HUES48 (cell line): Measurements from ENCODE around the gene GRIK1.

Experiments
- H3K27ac ChIP-seq: one replicate; pipeline ENCODE4 v1.7.0; 2013; ENCODE audit warnings: low read depth, low read length, inconsistent platforms
- H3K27me3 ChIP-seq: 2 replicates; pipeline ENCODE4 v1.6.1; 2013; ENCODE audit warnings: mild to moderate bottlenecking, low read length; ENCODE audit not compliant: control insufficient read depth, insufficient read depth
- H3K36me3 ChIP-seq: 2 replicates; pipeline ENCODE4 v1.6.1; 2013; ENCODE audit warnings: low read length; ENCODE audit not compliant: control insufficient read depth, insufficient read depth
- H3K4me1 ChIP-seq: 2 replicates; pipeline ENCODE4 v1.6.1; 2013; ENCODE audit warnings: mild to moderate bottlenecking, low read length; ENCODE audit not compliant: control insufficient read depth, insufficient read depth
- H3K4me3 ChIP-seq: 2 replicates; pipeline ENCODE4 v1.5.1; 2013; ENCODE audit warnings: mild to moderate bottlenecking, low read depth, low read length
- H3K9ac ChIP-seq: 2 replicates; pipeline ENCODE4 v1.6.1; 2013; ENCODE audit warnings: mild to moderate bottlenecking, low read depth, low read length, moderate library complexity
- H3K9me3 ChIP-seq: 2 replicates; pipeline ENCODE4 v1.6.1; 2013; ENCODE audit warnings: low read length; ENCODE audit not compliant: control insufficient read depth, insufficient read depth

The GRIK1 gene

GRCh38 chr21:29721221-29721620 is 218.6 kb downstream of the GRIK1 start:
- H3K36me3 ChIP-seq = no peaks in the 10 kb centered on the region
- no peaks in the 10 kb centered on the region for H3K27me3 ChIP-seq
- no peak overlapping the region for H3K4me3 ChIP-seq
- peaks cover 23% of the 10 kb centered on the region for H3K4me1 ChIP-seq
- H3K9me3 ChIP-seq = peaks cover 11% of the 10 kb centered on the region
- H3K27ac ChIP-seq = peak overlapping the region; percentile 68
- no peak overlapping the region for H3K9ac ChIP-seq

DNA sequence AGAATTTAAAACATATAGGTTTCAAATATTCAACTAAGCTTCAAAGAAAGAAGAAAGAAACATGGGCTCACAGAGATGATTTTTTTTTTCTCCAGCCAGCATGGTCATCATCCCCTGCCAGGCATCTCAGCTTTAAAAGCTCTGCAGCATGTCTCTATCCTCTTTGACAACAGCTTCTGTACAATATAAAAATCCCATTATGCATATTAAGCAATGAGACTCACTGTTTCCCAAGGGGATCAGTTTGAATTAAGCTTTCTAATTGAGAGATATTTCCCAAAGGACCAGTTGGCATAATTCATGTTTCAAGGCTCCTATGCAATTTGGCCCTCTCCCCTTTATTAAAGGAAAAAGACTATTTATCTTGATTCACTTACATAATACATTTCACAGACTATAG is 220.3 kb downstream of the GRIK1 start:
- H3K4me1 ChIP-seq = peaks cover 21% of the 10 kb centered on the region
- H3K4me3 ChIP-seq = no peak overlapping the region
- no peaks in the 10 kb centered on the region for H3K36me3 ChIP-seq
- no peaks in the 10 kb centered on the region for H3K27me3 ChIP-seq
- H3K9ac ChIP-seq = no peak overlapping the region
- H3K9me3 ChIP-seq = peaks cover 13% of the 10 kb centered on the region
- no peak overlapping the region for H3K27ac ChIP-seq

GRCh38 chr21:29718081-29718815 is 221.5 kb downstream of the GRIK1 start:
- Histone ChIP-seq H3K9me3 (peaks cover 13% of the 10 kb centered on the region), H3K9ac (no peak overlapping the region), H3K27me3 (no peaks in the 10 kb centered on the region), H3K36me3 (no peaks in the 10 kb centered on the region), H3K4me3 (no peak overlapping the region), H3K4me1 (peaks cover 16% of the 10 kb centered on the region; the same call in 1 of the 2 replicates), H3K27ac (no peak overlapping the region)

DNA sequence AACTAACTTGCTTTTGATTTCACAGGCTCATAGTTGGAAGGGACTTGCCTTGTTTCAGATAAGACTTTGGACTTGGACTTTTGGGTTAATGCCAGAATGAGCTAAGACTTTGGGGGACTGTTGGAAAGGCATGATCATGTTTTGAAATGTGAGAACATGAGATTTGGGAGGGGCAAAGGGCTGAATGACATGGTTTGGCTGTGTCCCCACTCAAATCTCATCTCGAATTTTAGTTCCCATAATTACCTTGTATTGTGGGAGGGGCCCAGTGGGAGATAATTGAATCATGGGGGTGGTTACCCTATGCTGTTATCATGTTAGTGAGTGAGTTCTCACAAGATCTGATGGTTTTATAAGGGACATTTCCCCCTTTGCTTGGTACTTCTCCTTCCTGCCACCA is 222.1 kb downstream of the GRIK1 start:
- peaks cover 16% of the 10 kb centered on the region; the same call in 1 of the 2 replicates for H3K4me1 ChIP-seq

DNA sequence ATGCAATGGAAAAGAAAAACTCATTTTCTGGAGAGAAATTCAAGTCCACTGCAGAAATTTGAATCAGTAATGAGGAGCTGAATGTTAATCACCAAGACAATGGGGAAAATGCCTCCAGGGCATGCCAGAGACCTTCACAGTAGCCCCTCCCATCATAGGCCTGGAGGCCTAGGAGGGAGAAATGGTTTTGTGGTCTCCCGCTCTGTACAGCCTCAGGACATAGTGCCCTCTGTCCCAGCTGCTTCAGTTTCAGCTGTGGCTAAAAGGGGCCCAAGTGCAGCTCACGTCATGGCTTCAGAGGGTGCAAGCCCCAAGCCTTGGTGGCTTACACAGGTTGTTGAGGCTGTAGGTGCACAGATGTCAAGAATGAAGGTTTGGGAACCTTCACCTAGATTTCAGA is 223.0 kb downstream of the GRIK1 start:
- Histone ChIP-seq H3K9me3 (peaks cover 13% of the 10 kb centered on the region), H3K27ac (no peak overlapping the region), H3K4me3 (no peak overlapping the region; the same call in 1 of the 2 replicates), H3K36me3 (no peaks in the 10 kb centered on the region), H3K9ac (no peak overlapping the region), H3K4me1 (peaks cover 13% of the 10 kb centered on the region; the same call in 1 of the 2 replicates), H3K27me3 (no peaks in the 10 kb centered on the region)

More for the DNA sequence above, 222.1 kb downstream of the GRIK1 start:
- Histone ChIP-seq H3K36me3 (no peaks in the 10 kb centered on the region), H3K27ac (no peak overlapping the region), H3K27me3 (no peaks in the 10 kb centered on the region), H3K4me3 (no peak overlapping the region), H3K9ac (no peak overlapping the region), H3K9me3 (peaks cover 13% of the 10 kb centered on the region)

DNA sequence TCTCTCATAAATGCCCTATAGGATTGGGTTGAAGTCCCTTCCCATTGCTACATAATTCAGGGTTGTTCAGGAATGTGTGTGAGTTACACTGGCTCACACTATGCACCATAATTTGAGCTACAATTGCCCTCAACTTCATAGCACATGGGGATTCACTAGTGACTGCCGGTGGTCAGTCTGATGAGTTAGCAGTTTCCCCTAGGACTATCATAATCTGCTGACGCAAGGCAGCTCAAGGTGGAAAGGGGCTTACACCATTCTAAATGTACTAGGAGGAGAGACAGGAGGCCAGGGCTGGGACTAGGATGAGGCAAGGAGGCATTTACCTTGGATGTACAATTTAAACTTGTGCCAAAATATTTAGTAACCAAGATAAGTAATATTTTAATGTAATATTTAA is 224.7 kb downstream of the GRIK1 start:
- no peaks in the 10 kb centered on the region for H3K27me3 ChIP-seq
- no peaks in the 10 kb centered on the region for H3K36me3 ChIP-seq
- H3K27ac ChIP-seq = no peak overlapping the region
- H3K9ac ChIP-seq = no peak overlapping the region
- H3K4me3 ChIP-seq = no peak overlapping the region
- no peaks in the 10 kb centered on the region for H3K4me1 ChIP-seq
- peaks cover 13% of the 10 kb centered on the region for H3K9me3 ChIP-seq

GRCh38 chr21:29712818-29713217 is 227.0 kb downstream of the GRIK1 start:
- Histone ChIP-seq H3K27ac (no peak overlapping the region), H3K4me1 (no peaks in the 10 kb centered on the region), H3K4me3 (no peak overlapping the region), H3K9ac (no peak overlapping the region), H3K36me3 (no peaks in the 10 kb centered on the region), H3K9me3 (peaks cover 13% of the 10 kb centered on the region), H3K27me3 (no peaks in the 10 kb centered on the region)

- H3K9ac ChIP-seq = no peak overlapping the region
- no peak overlapping the region for H3K27ac ChIP-seq
- H3K4me1 ChIP-seq = no peaks in the 10 kb centered on the region
- H3K9me3 ChIP-seq = peaks cover 2% of the 10 kb centered on the region; the same call in 1 of the 2 replicates
- no peaks in the 10 kb centered on the region for H3K27me3 ChIP-seq
- H3K4me3 ChIP-seq = no peak overlapping the region
- H3K36me3 ChIP-seq = no peaks in the 10 kb centered on the region
These were observed 228.6 kb downstream of the GRIK1 start for GRCh38 chr21:29711236-29711635.

- no peaks in the 10 kb centered on the region for H3K4me1 ChIP-seq
- no peaks in the 10 kb centered on the region for H3K9me3 ChIP-seq
- no peak overlapping the region for H3K9ac ChIP-seq
- no peak overlapping the region for H3K4me3 ChIP-seq
- no peaks in the 10 kb centered on the region for H3K36me3 ChIP-seq
- H3K27me3 ChIP-seq = no peaks in the 10 kb centered on the region
- H3K27ac ChIP-seq = no peak overlapping the region
These were observed 229.3 kb downstream of the GRIK1 start for GRCh38 chr21:29710498-29710897.

DNA sequence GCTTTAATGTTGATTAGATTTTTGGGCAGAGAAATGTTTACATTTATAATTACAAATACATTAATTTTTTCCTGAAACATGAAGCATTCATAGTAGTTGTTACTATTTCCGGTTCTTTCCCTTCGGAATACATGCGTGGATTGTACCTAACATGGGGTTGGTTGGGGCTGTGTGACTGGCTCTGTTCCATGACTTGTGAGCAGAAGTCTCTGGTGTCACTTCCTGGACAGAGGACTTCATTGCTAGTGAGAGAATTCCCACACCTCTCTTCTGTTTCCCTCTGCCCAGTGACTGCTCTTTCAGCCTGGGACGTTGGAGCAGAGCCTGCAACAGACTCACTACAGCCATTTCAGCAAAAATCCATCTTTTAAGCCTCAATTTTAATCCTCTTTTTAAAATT is 231.4 kb downstream of the GRIK1 start:
- Histone ChIP-seq H3K36me3 (no peaks in the 10 kb centered on the region), H3K9ac (no peak overlapping the region), H3K27ac (no peak overlapping the region), H3K4me1 (no peaks in the 10 kb centered on the region), H3K27me3 (no peaks in the 10 kb centered on the region), H3K4me3 (no peak overlapping the region), H3K9me3 (no peaks in the 10 kb centered on the region)

DNA sequence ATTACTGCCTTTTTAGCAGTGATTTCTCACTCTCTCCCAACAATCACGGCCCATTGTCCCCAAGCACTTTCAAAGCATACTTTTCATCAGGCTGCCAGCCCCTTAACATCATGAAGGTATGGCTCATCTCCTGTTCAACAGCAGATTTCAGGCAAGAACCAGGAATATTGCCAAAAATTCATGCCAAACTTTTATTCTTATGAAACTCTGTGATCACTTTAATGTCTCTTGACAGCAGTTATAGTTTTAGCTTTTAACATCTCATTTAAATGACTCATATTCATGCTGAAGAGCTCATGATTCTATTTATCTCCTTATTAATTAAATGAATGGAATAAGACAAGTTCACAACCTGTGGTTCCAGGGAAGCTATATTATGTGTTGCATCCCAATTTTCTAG is 235.1 kb downstream of the GRIK1 start:
- Histone ChIP-seq H3K27ac (no peak overlapping the region), H3K4me3 (no peak overlapping the region), H3K9me3 (no peaks in the 10 kb centered on the region), H3K9ac (no peak overlapping the region), H3K36me3 (no peaks in the 10 kb centered on the region), H3K27me3 (no peaks in the 10 kb centered on the region), H3K4me1 (no peaks in the 10 kb centered on the region)
